A549 (cell line): ENCODE results near the gene ERCC5. TPM values are rescaled to one million over a fixed set of nuclear protein-coding genes. Genes with fewer than 3 reads are reported as not detected.

Experiments
- ATAC-seq, 2 experiments: fragments of 200-7000 bp in 1 of 2; fragments of >200 bp in 1 of 2; cut with Nextera tagmentation in 1 of 2; cut with Tn5 transposase in 1 of 2; 3 replicates each; pipeline versions ENCODE4 v1.8.0 to v1.9.1; 2018 to 2020; ENCODE audit warnings: mild to moderate bottlenecking in 1 of 2, moderate library complexity in 1 of 2
- CTCF ChIA-PET: fragments of 300-600 bp; sonication (Branson Sonifier 250); formaldehyde crosslinking; extraction: SDS; loops from one replicate; lab custom pipeline; 2021; ENCODE audit warnings: antibody characterized with exemption, inconsistent platforms; lab: Yijun Ruan, JAX
- POLR2A ChIA-PET: fragments of 350-600 bp; formaldehyde crosslinking; extraction: SDS; loops from one replicate; lab custom pipeline; 2021; ENCODE audit warnings: antibody characterized with exemption, inconsistent platforms; lab: Yijun Ruan, JAX
- DNase-seq, 2 experiments: peaks; one replicate each; pipeline versions ENCODE4 v3.0.0 to v3.0.0-alpha.2; 2011 to 2016; ENCODE audit warnings: low read depth in 1 of 2, low spot score in 1 of 2
- FAIRE-seq: peaks from 2 replicates; lab custom pipeline; 2011; peaks lifted over from hg19 to GRCh38; lab: Jason Lieb, UNC
- H3K27ac ChIP-seq, 2 experiments: fragments of >200 bp; sonication (Bioruptor Twin); formaldehyde crosslinking; 3 replicates each; pipeline ENCODE4 v1.5.1; 2016 to 2017
- H3K4me1 ChIP-seq: fragments of >200 bp; sonication (Bioruptor Twin); formaldehyde crosslinking; 3 replicates; pipeline ENCODE4 v1.6.1; 2016
- H3K4me2 ChIP-seq: fragments of >200 bp; sonication (Bioruptor Twin); formaldehyde crosslinking; 3 replicates; pipeline ENCODE4 v1.6.1; 2016
- H3K4me3 ChIP-seq: fragments of >200 bp; sonication (Bioruptor Twin); formaldehyde crosslinking; 3 replicates; pipeline ENCODE4 v1.5.1; 2016
- H3K9me3 ChIP-seq: fragments of >200 bp; sonication (Bioruptor Twin); formaldehyde crosslinking; 3 replicates; pipeline ENCODE4 v1.6.1; 2016
- ESRRA ChIP-seq: fragments of 150-350 bp; IDR thresholded peaks from 2 replicates; pipeline ENCODE4 v1.6.1; 2014; ENCODE audit warnings: mild to moderate bottlenecking, low read length, borderline replicate concordance
- FOSB ChIP-seq: fragments of 250-450 bp; sonication (Bioruptor Pico); IDR thresholded peaks from 2 replicates; pipeline ENCODE4 v1.5.0; 2020; ENCODE audit warnings: mild to moderate bottlenecking, moderate library complexity
- GATA3 ChIP-seq: IDR thresholded peaks from 2 replicates; pipeline ENCODE4 v1.6.1; 2012; ENCODE audit warnings: borderline replicate concordance
- HDAC2 ChIP-seq: fragments of 200-600 bp; sonication (generic); IDR thresholded peaks from 2 replicates; pipeline ENCODE4 v1.6.1; 2016
- HOXA7 ChIP-seq: fragments of 250-450 bp; sonication (Bioruptor Pico); IDR thresholded peaks from 2 replicates; pipeline ENCODE4 v1.5.0; 2020; ENCODE audit warnings: mild to moderate bottlenecking, moderate library complexity
- HOXB13 ChIP-seq: fragments of 250-450 bp; sonication (Bioruptor Pico); IDR thresholded peaks from 2 replicates; pipeline ENCODE4 v1.5.0; 2020; ENCODE audit warnings: low read depth, mild to moderate bottlenecking, moderate library complexity
- JUN ChIP-seq, 2 experiments: fragments of >200 bp; sonication (Bioruptor Twin); formaldehyde crosslinking; IDR thresholded peaks; 2 replicates in 1 of 2; 3 replicates in 1 of 2; pipeline ENCODE4 v1.6.1; 2016 to 2017
- JUNB ChIP-seq: fragments of >200 bp; sonication (Bioruptor Twin); formaldehyde crosslinking; IDR thresholded peaks from 2 replicates; pipeline ENCODE4 v1.6.1; 2016
- KDM5A ChIP-seq: fragments of 200-600 bp; sonication (generic); IDR thresholded peaks from 2 replicates; pipeline ENCODE4 v1.6.1; 2016; ENCODE audit warnings: antibody characterized with exemption, mild to moderate bottlenecking
- MAFK ChIP-seq: fragments of 450-650 bp; IDR thresholded peaks from 2 replicates; pipeline ENCODE4 v1.6.1; 2014; ENCODE audit not compliant: partially characterized antibody
- MAZ ChIP-seq: fragments of 150-350 bp; IDR thresholded peaks from 2 replicates; pipeline ENCODE4 v1.6.1; 2014; ENCODE audit warnings: antibody characterized with exemption, low read depth, low read length, borderline replicate concordance
- MYC ChIP-seq: IDR thresholded peaks from 2 replicates; pipeline ENCODE4 v1.6.1; 2012; ENCODE audit warnings: mild to moderate bottlenecking, inconsistent platforms, low read length, improper control_type of control experiment, borderline replicate concordance
- NFE2L2 ChIP-seq: fragments of 150-350 bp; conservative IDR thresholded peaks from 2 replicates; pipeline ENCODE4 v1.6.1; 2014; ENCODE audit warnings: low read length
- NPAS2 ChIP-seq: fragments of 250-450 bp; sonication (Bioruptor Pico); IDR thresholded peaks from 2 replicates; pipeline ENCODE4 v1.8.0; 2022; ENCODE audit warnings: mild to moderate bottlenecking, moderate library complexity, borderline replicate concordance
- NR3C1 ChIP-seq: fragments of >200 bp; sonication (Bioruptor Twin); formaldehyde crosslinking; IDR thresholded peaks from 3 replicates; pipeline ENCODE4 v1.6.1; 2017
- PHF8 ChIP-seq: fragments of 200-600 bp; sonication (generic); IDR thresholded peaks from 2 replicates; pipeline ENCODE4 v1.6.1; 2016; ENCODE audit warnings: low read depth, mild to moderate bottlenecking, antibody characterized with exemption, moderate library complexity, borderline replicate concordance
- POLR2A ChIP-seq: IDR thresholded peaks from 2 replicates; pipeline ENCODE4 v1.6.1; 2012; ENCODE audit warnings: mild to moderate bottlenecking, low read length
- RAD21 ChIP-seq, 2 experiments: fragments of >200 bp in 1 of 2; sonication (Bioruptor Twin) in 1 of 2; formaldehyde crosslinking in 1 of 2; IDR thresholded peaks in 1 of 2; conservative IDR thresholded peaks in 1 of 2; 2 replicates in 1 of 2; 3 replicates in 1 of 2; pipeline ENCODE4 v1.6.1; 2012 to 2018; ENCODE audit warnings: inconsistent platforms in 1 of 2
- RARB ChIP-seq: fragments of 250-450 bp; sonication (Bioruptor Pico); IDR thresholded peaks from 2 replicates; pipeline ENCODE4 v1.8.0; 2021; ENCODE audit warnings: mild to moderate bottlenecking, moderate library complexity
- RCOR1 ChIP-seq: fragments of 150-350 bp; IDR thresholded peaks from 2 replicates; pipeline ENCODE4 v1.6.1; 2014; ENCODE audit warnings: antibody characterized with exemption, low read length, low read depth
- SMC3 ChIP-seq: fragments of >200 bp; sonication (Bioruptor Twin); formaldehyde crosslinking; IDR thresholded peaks from 3 replicates; pipeline ENCODE4 v1.6.1; 2018; ENCODE audit warnings: inconsistent platforms
- SREBF2 ChIP-seq: fragments of 450-650 bp; IDR thresholded peaks from 2 replicates; pipeline ENCODE4 v1.6.1; 2014; ENCODE audit warnings: mild to moderate bottlenecking, moderate library complexity
- ZC3H11A ChIP-seq: fragments of 450-650 bp; IDR thresholded peaks from 2 replicates; pipeline ENCODE4 v1.6.1; 2014; ENCODE audit warnings: antibody characterized with exemption, mild to moderate bottlenecking
- WGBS: methylation state at CpG from one replicate; pipeline ENCODE4 v1.1.6; 2017; ENCODE audit errors: missing lambda C conversion rate; 5-methylcytosine and 5-hydroxymethylcytosine counted together
- polyA plus RNA-seq, 4 experiments: library from polyadenylated mRNA; depleted of rRNA in 3 of 4; stranded (reverse); fragments of >200 nt; fragmentation: RNase III in 1 of 4; extraction: RNeasy Plus Mini Kit Qiagen cat#74134 plus additional on column Dnase treatment in 1 of 4; gene quantifications; 2 replicates in 3 of 4; 3 replicates in 1 of 4; pipeline ENCODE4 v1.2.3, GENCODE V29; 2011 to 2017
- TF ChIP-seq, protein P1 (sequence below): IDR thresholded peaks from 2 replicates; pipeline ENCODE4 v1.6.1; 2012; ENCODE audit warnings: low read depth, borderline replicate concordance
- TF ChIP-seq, protein P2 (sequence below): fragments of >200 bp; sonication (Bioruptor Twin); formaldehyde crosslinking; IDR thresholded peaks from 3 replicates; pipeline ENCODE4 v1.5.1; 2016
- TF ChIP-seq, protein P3 (sequence below): fragments of >200 bp; sonication (Bioruptor Twin); formaldehyde crosslinking; IDR thresholded peaks from 2 replicates; pipeline ENCODE4 v1.6.1; 2016
- TF ChIP-seq, protein P4 (sequence below): fragments of 450-650 bp; IDR thresholded peaks from 2 replicates; pipeline ENCODE4 v1.6.1; 2014; ENCODE audit warnings: antibody characterized with exemption
- TF ChIP-seq, protein P5 (sequence below): IDR thresholded peaks from 2 replicates; pipeline ENCODE4 v1.6.1; 2012
- TF ChIP-seq, protein P6 (sequence below): fragments of 200-600 bp; sonication (generic); IDR thresholded peaks from 2 replicates; pipeline ENCODE4 v1.6.1; 2016; ENCODE audit warnings: antibody characterized with exemption, mild to moderate bottlenecking, moderate library complexity
- TF ChIP-seq, protein P7 (sequence below): fragments of >200 bp; sonication (Bioruptor Twin); formaldehyde crosslinking; IDR thresholded peaks from 3 replicates; pipeline ENCODE4 v1.6.1; 2016

ERCC5 gene
- polyA plus RNA-seq, 2 of the 4 experiments (the other 2 are of a cell fraction), result 19.3 to 24.4 TPM

DNA sequence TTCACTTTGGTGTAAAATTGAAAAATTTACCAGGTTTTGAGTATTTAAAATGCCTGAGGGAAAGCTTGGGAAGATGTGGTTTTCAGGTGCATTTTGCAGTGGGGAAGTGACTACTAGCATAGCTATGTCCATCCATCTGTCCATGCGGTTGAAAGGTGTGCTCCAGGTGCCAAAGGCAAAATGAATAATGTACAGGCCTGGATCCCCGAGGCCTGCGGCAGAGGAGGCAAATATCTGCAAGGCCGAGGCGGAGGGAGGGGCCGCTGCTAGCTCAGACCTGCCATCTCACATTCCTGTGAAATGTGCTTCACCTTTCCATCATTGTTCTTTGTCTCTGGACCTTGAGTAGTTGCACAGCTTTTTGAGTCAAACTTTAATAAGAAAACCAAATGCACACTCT lies 65.5 kb downstream of the ERCC5 start:
- ChIA-PET POLR2A (no interaction called here), CTCF (interaction anchor here (1.4 kb wide), 1 partner anchor 41 kb away, joined by 3 read pairs; no protein-coding TSS in a partner anchor)
- ATAC-seq, result no peak
- 36% methylated on average over 6 of the region's 6 CpGs for WGBS
- H3K4me3 ChIP-seq, result no peak overlapping the region
- H3K27ac ChIP-seq, result no peak overlapping the region
- H3K9me3 ChIP-seq, result no peaks in the 10 kb centered on the region
- FAIRE-seq, result no peak
- no peaks in the 10 kb centered on the region for H3K4me1 ChIP-seq
- H3K4me2 ChIP-seq, result no peak overlapping the region
- no peak for DNase-seq
- no peak for TF ChIP-seq FOSB
- TF ChIP-seq, all 56 proteins: peak for 0

DNA sequence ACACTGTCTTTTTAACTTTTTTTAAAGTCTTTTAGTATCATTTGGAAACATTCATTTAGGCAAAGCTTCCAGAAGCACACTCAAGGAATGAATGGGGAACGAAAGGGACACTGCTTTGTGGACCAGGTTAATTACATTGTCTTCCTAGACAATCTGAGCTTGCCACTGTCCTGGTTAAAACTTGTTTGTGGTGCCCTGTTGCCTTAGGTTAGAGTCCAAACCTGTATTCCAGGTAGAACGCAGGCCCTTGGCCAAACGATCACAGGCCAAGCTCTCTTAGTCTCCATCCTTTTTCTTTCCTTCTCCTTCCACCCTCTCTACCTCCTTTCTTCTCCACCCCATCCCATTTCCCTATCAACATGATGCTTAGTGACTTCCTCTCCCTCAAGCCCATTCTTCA lies 66.8 kb downstream of the ERCC5 start:
- no peak for DNase-seq
- H3K27ac ChIP-seq, result no peak overlapping the region

DNA sequence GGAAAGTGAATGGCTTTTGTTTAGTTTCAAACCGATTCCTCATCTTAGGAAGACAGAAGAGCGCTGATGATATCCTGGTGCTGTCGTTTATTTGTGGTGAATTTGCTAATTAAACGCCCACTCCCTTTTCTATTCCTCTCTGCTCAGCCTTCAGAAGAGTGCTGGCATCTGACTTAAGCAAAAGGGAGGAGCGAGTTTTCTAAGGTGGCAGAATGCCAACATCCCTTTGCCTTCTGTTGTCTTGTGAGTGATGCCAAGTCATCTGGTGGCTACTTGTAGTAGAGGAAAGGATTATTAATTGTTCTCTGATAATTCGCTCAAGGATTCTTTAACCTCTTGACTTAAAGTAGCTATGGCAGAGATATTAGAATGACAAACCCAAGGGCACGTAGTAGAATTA lies 68.1 kb downstream of the ERCC5 start:
- FAIRE-seq (no peak), DNase-seq (no peak), ATAC-seq (no peak)
- TF ChIP-seq ESRRA (no peak), JUNB (no peak), POLR2A (no peak), SREBF2 (no peak), RARB (CRISPR knock-in tag) (no peak), HOXB13 (CRISPR knock-in tag) (no peak), RCOR1 (no peak), GATA3 (no peak), JUN (IDR thresholded peaks at IDR 0.05) (no peak), KDM5A (no peak)
- TF ChIP-seq, protein P1, sequence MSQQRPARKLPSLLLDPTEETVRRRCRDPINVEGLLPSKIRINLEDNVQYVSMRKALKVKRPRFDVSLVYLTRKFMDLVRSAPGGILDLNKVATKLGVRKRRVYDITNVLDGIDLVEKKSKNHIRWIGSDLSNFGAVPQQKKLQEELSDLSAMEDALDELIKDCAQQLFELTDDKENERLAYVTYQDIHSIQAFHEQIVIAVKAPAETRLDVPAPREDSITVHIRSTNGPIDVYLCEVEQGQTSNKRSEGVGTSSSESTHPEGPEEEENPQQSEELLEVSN, result no peak
- TF ChIP-seq, protein P2, sequence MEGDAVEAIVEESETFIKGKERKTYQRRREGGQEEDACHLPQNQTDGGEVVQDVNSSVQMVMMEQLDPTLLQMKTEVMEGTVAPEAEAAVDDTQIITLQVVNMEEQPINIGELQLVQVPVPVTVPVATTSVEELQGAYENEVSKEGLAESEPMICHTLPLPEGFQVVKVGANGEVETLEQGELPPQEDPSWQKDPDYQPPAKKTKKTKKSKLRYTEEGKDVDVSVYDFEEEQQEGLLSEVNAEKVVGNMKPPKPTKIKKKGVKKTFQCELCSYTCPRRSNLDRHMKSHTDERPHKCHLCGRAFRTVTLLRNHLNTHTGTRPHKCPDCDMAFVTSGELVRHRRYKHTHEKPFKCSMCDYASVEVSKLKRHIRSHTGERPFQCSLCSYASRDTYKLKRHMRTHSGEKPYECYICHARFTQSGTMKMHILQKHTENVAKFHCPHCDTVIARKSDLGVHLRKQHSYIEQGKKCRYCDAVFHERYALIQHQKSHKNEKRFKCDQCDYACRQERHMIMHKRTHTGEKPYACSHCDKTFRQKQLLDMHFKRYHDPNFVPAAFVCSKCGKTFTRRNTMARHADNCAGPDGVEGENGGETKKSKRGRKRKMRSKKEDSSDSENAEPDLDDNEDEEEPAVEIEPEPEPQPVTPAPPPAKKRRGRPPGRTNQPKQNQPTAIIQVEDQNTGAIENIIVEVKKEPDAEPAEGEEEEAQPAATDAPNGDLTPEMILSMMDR, result no peak
- TF ChIP-seq, protein P3, sequence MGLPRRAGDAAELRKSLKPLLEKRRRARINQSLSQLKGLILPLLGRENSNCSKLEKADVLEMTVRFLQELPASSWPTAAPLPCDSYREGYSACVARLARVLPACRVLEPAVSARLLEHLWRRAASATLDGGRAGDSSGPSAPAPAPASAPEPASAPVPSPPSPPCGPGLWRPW, result no peak
- TF ChIP-seq, protein P4, sequence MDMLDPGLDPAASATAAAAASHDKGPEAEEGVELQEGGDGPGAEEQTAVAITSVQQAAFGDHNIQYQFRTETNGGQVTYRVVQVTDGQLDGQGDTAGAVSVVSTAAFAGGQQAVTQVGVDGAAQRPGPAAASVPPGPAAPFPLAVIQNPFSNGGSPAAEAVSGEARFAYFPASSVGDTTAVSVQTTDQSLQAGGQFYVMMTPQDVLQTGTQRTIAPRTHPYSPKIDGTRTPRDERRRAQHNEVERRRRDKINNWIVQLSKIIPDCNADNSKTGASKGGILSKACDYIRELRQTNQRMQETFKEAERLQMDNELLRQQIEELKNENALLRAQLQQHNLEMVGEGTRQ, result no peak
- Histone ChIP-seq H3K4me2 (no peak overlapping the region), H3K27ac (no peak overlapping the region), H3K4me3 (no peak overlapping the region), H3K9me3 (no peaks in the 10 kb centered on the region), H3K4me1 (no peaks in the 10 kb centered on the region)
- WGBS, result 23% methylated on average over 7 of the region's 7 CpGs
- POLR2A ChIA-PET, result no interaction called here
- CTCF ChIA-PET, result interaction anchor here (1.8 kb wide), 1 partner anchor 9 kb away, joined by 5 read pairs; no protein-coding TSS in a partner anchor

More for the DNA sequence above, 66.8 kb downstream of the ERCC5 start:
- H3K4me2 ChIP-seq, result no peak overlapping the region
- ChIA-PET CTCF (interaction anchor here (1.4 kb wide), 1 partner anchor 42 kb away, joined by 3 read pairs; no protein-coding TSS in a partner anchor), POLR2A (no interaction called here)
- 8% methylated on average over 3 of the region's 3 CpGs for WGBS
- H3K4me3 ChIP-seq, result no peak overlapping the region
- ATAC-seq, result no peak
- no peak for FAIRE-seq
- no peak for TF ChIP-seq HOXA7
- no peak for TF ChIP-seq JUNB
- TF ChIP-seq ZC3H11A, result no peak
- no peak for TF ChIP-seq SMC3
- no peak for TF ChIP-seq RAD21 (conservative IDR thresholded peaks at IDR 0.05 in 1 of 2, IDR thresholded peaks at IDR 0.05 in 1 of 2)
- no peak for TF ChIP-seq MAZ
- TF ChIP-seq, protein P5, sequence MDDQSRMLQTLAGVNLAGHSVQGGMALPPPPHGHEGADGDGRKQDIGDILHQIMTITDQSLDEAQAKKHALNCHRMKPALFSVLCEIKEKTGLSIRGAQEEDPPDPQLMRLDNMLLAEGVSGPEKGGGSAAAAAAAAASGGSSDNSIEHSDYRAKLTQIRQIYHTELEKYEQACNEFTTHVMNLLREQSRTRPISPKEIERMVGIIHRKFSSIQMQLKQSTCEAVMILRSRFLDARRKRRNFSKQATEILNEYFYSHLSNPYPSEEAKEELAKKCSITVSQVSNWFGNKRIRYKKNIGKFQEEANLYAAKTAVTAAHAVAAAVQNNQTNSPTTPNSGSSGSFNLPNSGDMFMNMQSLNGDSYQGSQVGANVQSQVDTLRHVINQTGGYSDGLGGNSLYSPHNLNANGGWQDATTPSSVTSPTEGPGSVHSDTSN, result no peak
- TF ChIP-seq, protein P6, sequence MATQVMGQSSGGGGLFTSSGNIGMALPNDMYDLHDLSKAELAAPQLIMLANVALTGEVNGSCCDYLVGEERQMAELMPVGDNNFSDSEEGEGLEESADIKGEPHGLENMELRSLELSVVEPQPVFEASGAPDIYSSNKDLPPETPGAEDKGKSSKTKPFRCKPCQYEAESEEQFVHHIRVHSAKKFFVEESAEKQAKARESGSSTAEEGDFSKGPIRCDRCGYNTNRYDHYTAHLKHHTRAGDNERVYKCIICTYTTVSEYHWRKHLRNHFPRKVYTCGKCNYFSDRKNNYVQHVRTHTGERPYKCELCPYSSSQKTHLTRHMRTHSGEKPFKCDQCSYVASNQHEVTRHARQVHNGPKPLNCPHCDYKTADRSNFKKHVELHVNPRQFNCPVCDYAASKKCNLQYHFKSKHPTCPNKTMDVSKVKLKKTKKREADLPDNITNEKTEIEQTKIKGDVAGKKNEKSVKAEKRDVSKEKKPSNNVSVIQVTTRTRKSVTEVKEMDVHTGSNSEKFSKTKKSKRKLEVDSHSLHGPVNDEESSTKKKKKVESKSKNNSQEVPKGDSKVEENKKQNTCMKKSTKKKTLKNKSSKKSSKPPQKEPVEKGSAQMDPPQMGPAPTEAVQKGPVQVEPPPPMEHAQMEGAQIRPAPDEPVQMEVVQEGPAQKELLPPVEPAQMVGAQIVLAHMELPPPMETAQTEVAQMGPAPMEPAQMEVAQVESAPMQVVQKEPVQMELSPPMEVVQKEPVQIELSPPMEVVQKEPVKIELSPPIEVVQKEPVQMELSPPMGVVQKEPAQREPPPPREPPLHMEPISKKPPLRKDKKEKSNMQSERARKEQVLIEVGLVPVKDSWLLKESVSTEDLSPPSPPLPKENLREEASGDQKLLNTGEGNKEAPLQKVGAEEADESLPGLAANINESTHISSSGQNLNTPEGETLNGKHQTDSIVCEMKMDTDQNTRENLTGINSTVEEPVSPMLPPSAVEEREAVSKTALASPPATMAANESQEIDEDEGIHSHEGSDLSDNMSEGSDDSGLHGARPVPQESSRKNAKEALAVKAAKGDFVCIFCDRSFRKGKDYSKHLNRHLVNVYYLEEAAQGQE, result no peak
- no peak for TF ChIP-seq MAFK
- no peak for TF ChIP-seq NPAS2 (CRISPR knock-in tag)
- no peak for TF ChIP-seq NFE2L2
- no peak for TF ChIP-seq PHF8
- TF ChIP-seq MYC, result no peak
- TF ChIP-seq, protein P7, sequence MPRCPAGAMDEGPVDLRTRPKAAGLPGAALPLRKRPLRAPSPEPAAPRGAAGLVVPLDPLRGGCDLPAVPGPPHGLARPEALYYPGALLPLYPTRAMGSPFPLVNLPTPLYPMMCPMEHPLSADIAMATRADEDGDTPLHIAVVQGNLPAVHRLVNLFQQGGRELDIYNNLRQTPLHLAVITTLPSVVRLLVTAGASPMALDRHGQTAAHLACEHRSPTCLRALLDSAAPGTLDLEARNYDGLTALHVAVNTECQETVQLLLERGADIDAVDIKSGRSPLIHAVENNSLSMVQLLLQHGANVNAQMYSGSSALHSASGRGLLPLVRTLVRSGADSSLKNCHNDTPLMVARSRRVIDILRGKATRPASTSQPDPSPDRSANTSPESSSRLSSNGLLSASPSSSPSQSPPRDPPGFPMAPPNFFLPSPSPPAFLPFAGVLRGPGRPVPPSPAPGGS, result no peak
- TF ChIP-seq NR3C1, result no peak
- TF ChIP-seq HDAC2, result no peak
- H3K4me1 ChIP-seq, result no peaks in the 10 kb centered on the region
- no peaks in the 10 kb centered on the region for H3K9me3 ChIP-seq
